ENCODE results near the gene NANP. TPM values are rescaled to one million over a fixed set of nuclear protein-coding genes. Genes with fewer than 3 reads are reported as not detected.

Gene NANP
- total RNA-seq, 1 experiment from 2014 or later, result 7.3 TPM

GRCh38 chr20:25573288-25574251, 50.2 kb downstream of the NANP start:
- Histone ChIP-seq H3K27me3 (ENCODE audit: insufficient read depth, low read length) (no peaks in the 10 kb centered on the region), H4K20me1 (ENCODE audit: insufficient read depth) (no peaks in the 10 kb centered on the region), H3K9ac (ENCODE audit: low read length) (no peak overlapping the region), H3K9me2 (ENCODE audit: insufficient read depth) (no peaks in the 10 kb centered on the region), H3K4me1 (ENCODE audit: control insufficient read depth in 1 of 2, insufficient read depth in 2 of 2, low read length in 2 of 2) (peaks cover 0 to 4% of the 10 kb centered on the region in 2 experiments; a peak in 1 of 4 replicates), H3K4me3 (replicated peaks in 1 of 2; ENCODE audit: low read depth in 1 of 2, low read length in 2 of 2) (no peak overlapping the region), H3K36me3 (ENCODE audit: control insufficient read depth in 1 of 2, insufficient read depth in 2 of 2, low read length in 2 of 2) (no peaks in the 10 kb centered on the region), H3K79me2 (ENCODE audit: insufficient read depth, low read length) (no peaks in the 10 kb centered on the region), H3K4me2 (ENCODE audit: low read length) (no peak overlapping the region), H2AFZ (ENCODE audit: low read depth, low read length, poor library complexity, severe bottlenecking) (no peak overlapping the region), H3K9me3 (ENCODE audit: control insufficient read depth in 1 of 2, insufficient read depth in 1 of 2, low read depth in 1 of 2, low read length in 2 of 2) (no peaks in the 10 kb centered on the region), H3K27ac (ENCODE audit: low read depth, low read length) (no peak overlapping the region)
- intact Hi-C loops (cut with micrococcal nuclease), result loop anchor here (10.0 kb wide), 1 partner anchor 269 kb away; no protein-coding TSS in a partner anchor
- ChIA-PET CTCF (no interaction called here), POLR2A (no interaction called here), RAD21 (ENCODE audit: low non-redundant PET in 1 of 2, low total read pairs in 2 of 2, uncharacterized antibody in 2 of 2, unreplicated experiment in 2 of 2) (no interaction called here)
- BruUV-seq (replicated peaks), result no TSS peak
- DNase-seq (ENCODE audit: low read depth, low spot score), result no peak
- TF ChIP-seq REST (IDR thresholded peaks at IDR 0.05; ENCODE audit: low read depth), result no peak
- no peak for TF ChIP-seq SP1 (IDR thresholded peaks at IDR 0.05; ENCODE audit: low read depth)
- no peak for TF ChIP-seq CTCF (IDR thresholded peaks at IDR 0.05 in 2 of 3, conservative IDR thresholded peaks at IDR 0.05 in 1 of 3; ENCODE audit: borderline replicate concordance in 1 of 3, insufficient read depth in 1 of 3, low read depth in 2 of 3, low read length in 2 of 3)
- no peak for TF ChIP-seq POLR2AphosphoS5 (IDR thresholded peaks at IDR 0.05; ENCODE audit: low read depth, low read length)
- TF ChIP-seq FOSL1 (IDR thresholded peaks at IDR 0.05; ENCODE audit: low read depth), result no peak
- TF ChIP-seq ZBTB33 (IDR thresholded peaks at IDR 0.05; ENCODE audit: extremely low read depth, insufficient replicate concordance, low read length), result no peak
- no peak for ATAC-seq
